GM19463 (cell line): ENCODE measurements around the gene CIDEB.

ENCODE experiments used
- ATAC-seq: cut with Tn5 transposase; IDR thresholded peaks from one replicate; pipeline ENCODE4 v1.9.1; 2021; ENCODE audit warnings: mild to moderate bottlenecking, moderate library complexity; ENCODE audit not compliant: unreplicated experiment

Gene CIDEB

DNA sequence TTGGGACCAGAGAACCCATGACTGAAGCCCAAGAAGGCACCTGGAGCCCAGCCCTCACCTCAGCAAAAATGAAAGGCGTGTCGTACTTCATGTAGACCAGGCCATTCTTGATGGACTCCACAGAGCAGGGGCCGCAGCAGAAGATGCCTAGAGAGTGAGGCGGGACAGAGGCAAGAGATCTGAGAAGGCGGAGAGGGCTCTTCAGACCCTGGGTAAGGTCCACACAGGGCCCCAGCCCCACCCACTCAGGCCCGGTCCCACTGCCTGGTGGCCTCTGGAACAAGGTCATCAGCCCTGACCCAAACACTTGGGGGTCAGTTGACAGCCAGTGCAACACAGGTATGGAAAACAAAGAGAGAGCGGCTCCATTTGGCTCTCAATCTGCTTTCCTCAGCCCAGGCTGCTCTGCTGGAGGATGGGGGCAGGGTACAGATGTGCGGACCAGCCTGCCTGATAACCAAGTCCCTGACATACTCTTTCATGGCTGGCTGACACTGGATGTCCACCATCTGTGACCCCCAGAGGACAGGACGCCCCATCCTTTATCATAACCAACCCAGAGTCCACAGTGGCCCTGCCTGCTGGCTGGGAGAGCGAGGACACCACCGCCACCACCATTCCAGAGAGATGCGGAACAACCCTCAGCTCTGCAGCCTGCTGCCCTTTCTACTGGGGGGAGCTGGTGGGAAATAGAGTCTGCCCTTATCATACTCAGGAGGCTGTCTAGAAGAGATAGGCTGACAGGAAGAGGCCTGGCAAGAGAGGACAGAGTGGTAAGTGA is 51.7 kb downstream of the CIDEB start:
- ATAC-seq = no peak

DNA sequence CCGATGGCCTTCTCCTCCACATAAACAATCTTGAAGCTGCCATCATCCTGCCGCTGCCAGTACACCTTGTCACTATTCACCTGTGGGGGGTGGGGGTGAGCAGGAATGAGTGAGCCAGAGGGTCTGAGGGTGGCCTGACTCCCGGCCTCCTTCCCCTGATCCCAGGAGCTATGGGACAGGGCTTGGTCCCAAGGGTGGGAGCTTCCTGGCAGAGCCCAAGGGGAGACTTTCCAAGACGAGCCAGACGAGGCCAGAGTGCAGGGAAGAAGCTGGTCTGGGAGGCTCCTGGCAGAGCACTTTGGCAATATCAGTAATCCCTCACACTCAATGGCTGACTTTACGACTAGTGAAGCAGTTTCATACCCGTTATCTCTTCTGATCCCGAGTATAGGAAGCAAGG is 52.3 kb downstream of the CIDEB start:
- no peak for ATAC-seq
